Mesenteric fat pad (tissue), 1 donor: ENCODE data around the gene KRT86. TPM values are rescaled to one million over a fixed set of nuclear protein-coding genes. Genes with fewer than 3 reads are reported as not detected.
"Not testable (repeated sequence)": the region's sequence is repeated elsewhere in the genome, so short reads cannot be mapped to it uniquely, and the experiment has no call there.

Experiments
- DNase-seq: peaks from one replicate; pipeline ENCODE4 v3.0.0-alpha.2; 2020; ENCODE audit warnings: low spot score
- total RNA-seq: library from RNA; stranded (reverse); fragmentation: NEBNext Ultra II Directional; extraction: Animal tissue kit (Norgen Biotek cat#: 25700); gene quantifications from one replicate; pipeline ENCODE4 v1.2.1, GENCODE V29; 2021
- donor health status: DM: yes; HTN: yes; CAD: no.

Gene KRT86
- total RNA-seq, 1 donor from 2014 or later: not detected

DNA sequence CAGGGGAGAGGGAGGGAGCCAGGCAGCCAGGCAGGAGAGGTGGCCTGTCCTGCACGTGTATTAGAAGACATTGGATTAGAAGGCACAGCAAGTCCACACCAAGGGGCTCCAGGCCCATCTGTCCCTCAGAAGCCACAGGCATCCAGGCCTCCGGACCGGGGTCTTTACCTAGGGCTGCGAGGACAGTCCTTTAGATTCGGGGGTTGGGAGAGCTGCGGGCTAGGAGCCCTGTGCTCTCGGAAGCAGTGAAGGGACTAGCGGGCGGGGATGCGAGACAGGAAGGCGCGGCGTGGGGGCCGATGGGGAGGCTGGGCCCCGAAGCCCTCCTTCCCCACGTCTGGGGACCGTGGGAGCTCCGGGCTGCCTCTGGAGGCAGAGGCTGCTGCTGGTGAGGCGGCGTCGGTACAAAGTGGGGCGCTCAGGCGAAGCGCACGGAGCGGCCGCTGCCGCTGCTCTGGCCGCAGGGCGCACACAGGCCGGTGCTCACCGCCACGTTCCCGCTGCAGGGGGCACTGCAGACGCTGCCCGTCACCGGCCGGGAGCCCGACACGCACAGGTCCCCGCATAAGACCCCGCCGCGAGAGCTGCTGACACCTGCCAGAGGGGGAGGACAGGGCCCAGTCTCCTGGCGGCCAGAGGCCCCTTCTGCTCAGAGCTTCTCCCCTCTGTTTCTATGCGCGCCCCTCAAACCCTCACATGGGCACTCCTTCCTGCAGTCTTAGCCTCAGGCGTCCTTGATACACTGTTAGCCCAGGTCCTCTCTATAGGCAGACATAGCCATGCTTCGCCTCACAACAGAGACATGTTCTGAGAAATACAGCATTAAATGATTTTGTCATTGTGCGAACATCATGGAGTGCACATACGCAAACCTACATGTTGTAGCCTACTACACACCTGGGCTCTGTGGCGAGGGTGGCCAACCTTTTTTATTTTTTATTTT, 24.1 kb upstream of the KRT86 start:
- DNase-seq: peak; percentile 75

DNA sequence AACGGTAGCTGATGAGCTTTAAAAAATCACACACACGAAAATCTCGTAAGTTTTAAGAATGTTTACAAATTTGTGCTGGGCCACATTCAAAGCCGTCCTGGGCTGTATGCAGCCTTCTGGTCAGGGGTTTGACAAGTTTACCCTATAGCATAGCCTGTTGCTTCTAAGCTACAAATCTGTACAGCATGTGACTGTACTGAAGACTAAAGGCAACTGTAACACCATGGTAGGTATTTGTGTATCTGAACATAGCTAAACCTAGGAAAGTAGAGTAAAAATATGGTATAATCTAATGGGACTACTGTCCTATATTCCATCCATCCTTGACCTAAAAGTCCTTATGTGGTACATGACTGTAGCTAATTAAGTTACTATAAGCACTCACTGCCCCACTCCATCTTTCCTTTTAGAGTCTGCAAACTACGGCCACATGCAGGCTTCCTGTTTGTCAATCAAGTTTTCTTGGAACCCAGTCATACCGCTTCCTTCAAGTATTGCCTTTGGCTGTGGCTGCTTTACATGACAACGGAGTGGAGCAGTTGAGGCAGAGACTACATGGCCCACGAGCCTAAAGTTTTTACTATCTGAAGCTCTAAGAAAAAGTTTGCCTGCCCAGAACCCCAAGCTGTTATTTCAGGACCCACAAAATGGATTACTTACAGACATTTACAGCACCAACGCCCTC, 22.9 kb upstream of the KRT86 start:
- peak; percentile 20 for DNase-seq

DNA sequence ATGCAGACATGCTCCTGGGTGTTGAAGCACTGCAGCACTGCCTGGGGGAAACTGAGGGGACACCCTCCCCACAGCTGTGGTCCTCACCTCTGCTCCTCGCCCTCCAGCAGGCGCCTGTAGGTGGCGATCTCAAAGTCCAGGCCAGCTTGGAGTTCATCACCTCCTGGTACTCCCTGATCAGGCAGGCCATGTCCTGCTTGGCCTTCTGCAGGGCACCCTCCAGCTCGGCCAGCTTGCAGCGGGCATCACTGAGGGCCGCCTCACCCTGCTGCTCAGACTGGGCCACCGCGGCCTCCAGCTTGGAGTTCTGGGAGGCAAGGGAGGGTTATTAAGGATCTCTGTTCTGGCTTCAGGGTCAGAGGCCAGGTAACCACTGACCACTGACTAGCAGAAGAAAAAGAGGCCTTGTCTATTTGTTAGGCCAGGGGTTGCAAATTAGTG, 22.2 kb upstream of the KRT86 start:
- DNase-seq: peak; percentile 77

DNA sequence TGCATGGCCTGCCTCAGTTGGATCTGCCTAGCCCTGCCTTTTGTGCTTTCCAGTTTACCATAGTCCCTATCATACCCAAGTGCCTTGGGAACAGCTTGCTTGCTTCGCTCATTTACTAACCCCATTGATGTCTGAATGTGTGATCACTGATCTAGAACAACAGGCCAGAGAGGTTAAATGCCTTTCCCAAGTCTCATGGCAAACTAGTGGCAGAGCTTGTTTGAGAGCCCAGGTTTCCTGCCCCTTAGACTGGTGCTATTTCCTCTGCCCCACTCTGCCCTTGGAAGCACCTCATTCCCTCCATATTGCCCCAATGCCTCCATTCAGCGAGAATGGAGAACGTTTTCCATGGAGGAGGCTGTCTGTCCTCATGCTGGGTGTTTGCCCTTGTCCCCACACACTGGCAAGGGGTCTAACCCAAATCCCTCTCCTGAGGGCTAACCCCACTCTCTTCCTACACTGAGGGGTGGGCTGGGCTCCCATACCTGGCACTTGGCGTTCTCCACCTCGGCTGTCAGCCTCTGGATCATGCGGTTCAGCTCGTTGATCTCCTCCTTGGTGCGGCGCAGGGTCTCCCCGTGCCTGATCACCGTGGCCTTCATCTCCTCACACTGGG, 21.6 kb upstream of the KRT86 start:
- DNase-seq: no peak

DNA sequence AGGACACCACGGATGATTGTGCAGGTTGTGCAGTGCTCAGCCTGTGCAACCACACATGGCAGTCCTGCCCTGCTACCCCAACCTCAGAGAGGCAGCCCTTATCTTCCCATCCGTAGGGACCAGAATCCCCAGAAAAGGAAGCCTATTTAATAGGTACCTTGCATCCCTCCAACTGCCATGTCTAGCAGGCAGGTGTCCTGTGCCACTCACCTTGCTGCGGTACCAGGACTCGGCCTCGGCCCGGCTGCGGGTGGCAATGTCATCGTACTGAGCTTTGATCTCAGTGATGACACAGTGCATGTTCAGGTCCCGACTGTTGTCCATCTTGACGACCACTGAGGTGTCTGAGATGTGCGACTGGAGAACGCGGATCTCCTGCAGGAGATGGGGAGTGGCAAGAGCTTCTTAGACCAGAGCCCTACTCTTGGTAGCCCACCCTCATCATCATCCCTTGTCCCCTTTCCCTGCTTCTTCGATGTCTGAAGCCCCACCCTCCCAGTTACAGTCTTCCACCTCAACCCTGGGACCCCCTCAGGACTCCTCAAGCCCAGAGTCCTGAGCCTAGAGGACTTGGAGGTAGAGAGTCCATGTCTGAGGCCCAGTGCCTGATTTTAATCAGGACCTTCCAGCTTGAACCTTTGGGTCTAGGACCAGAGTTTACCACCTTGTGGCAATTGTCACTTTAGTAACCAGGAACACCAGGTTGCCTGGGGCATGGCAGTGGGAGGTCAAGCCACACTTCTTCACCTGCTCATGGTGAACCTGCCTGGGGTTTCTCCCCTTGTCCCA, 20.9 kb upstream of the KRT86 start:
- no peak for DNase-seq

DNA sequence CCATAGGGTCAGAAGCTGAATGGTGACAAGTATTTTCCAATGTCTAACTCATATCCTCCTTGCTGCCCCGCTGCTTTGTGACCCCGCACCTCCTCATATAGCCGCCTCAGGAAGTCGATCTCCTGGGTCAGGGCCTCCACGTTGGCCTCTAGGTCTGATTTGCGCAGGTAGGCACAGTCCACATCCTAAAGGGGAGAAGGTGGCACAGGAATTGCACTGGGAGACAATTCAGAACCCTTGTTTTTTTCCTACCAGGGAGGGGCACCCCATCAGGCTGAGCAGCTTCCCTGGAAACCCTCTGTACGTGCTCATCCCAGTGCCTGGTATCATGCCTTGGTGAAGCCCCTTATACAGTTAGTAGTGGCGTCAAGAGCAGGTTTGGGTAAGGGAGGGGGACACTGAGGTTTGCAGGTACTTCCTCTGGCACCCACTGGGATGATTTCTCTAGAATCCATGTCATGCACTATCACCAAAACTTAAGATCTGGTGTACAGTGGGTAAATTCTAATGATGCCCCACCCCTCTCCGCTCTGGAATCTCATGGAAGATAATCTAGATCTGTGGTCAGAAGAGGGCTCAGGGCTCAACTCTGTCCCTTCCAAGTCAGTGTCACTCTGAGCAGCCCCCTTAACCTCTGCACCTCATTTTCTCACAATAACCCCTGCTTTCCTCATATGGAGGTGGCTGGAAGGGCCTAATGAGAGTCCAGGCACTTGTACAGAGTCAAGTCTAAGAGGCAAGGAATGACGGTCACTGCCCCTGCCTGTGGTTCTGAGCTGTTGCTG, 20.1 kb upstream of the KRT86 start:
- DNase-seq: no peak

DNA sequence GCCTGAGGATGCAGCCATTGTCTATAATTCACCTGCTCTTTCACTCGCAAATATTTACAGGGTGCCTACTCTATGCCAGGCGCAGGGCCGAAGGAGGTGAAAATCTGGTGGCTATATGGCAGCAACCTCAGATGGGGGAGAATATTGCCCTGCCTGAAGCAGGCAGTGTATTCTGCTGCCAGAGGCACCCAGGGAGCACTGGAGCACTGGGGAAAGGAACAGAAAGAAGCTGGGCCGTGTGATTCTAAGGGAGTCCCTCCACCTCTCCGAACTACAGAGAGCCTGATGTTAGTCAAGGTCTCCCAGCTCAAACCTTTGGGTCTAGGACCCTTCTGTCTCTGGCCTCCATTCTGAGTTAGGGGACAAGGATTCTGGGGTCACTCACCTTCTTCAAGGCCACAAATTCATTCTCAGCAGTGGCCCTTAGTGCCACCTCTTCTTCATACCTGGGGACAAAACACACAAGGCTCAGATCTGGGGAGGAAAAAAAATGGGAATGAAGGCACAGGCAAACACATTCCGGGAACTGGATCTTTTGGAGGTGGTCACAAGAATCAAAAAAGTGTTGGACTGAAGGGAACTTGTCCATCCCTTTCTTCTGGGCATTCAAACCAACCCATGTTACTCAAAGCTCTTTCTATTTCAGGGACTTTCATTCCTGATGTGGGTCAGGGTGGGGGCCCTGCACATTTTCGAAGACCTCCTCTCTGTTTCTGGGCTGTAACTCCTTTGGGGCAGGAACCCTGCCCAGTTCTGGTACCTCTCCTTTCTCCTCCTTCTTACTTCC, 19.3 kb upstream of the KRT86 start:
- no peak for DNase-seq

DNA sequence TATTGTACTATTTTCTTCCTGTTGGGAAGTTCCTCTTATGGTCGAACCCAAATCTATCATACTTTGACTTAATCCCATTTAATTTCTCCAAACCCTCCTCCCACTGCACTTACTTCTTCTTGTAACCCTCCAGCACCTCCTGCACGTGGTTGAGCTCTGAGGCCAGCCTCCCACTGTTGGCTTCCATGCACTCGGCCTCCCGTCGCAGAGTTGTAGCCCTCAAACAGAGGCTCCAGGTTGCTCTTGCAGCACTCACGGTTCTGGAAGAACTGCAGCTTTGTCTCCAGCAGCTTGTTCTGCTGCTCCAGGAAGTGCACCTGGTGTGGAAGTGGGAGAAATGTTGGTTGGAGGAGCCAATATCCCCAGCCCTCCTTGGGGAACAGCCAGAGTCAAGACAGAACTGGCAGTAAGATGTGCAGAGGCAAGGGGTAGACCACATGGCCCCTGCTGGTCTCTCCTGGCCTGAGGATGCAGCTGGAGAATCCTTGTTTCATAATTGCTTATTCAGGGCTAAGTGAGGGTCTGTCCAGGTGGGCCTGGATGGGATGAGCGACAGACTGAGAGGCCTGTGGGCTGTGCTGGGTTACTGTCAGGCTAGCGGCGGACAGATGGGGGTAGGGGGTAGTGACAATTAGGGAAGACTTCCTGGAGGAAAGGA, 18.4 kb upstream of the KRT86 start:
- DNase-seq: no peak

DNA sequence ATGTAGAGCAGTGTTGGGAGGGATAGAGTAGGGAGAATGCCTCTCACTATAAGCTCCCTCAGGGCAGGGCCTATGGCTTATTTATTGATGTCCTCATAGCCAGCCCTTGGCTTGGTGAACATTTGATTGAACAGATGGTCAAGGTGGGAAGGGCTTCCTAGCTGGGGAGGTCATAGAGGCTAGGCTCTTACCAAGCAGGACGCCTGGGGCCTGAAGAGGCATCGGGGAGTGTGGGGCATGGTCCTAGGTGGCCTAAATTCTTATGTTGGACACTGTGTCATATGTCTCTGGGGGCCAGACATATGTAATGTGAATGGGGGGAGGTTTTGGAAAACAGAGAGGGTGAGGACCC, 17.9 kb upstream of the KRT86 start:
- DNase-seq: no peak

DNA sequence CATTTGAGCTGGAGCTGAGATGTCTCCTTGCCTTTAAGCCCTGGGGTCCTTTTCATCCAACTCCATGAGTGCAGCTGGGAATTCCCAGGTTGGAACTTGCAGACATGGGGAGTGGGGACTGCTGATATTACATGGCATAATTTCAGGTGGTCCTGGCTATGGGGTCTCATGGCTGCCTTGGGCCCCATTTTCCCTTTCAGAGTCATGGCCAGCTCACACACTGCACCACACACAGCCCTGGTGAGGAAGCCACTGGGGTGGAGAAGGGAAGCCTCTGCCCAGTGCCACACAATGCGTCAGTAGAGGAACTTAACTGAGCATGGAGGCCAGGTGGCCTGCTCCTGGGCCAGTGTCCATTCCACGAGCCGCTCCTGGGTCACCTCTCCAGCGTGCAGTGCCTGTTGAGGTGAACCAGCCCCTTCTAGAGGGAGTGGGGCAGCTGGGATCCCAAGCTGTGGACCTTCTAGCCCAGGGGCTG, 17.3 kb upstream of the KRT86 start:
- no peak for DNase-seq

DNA sequence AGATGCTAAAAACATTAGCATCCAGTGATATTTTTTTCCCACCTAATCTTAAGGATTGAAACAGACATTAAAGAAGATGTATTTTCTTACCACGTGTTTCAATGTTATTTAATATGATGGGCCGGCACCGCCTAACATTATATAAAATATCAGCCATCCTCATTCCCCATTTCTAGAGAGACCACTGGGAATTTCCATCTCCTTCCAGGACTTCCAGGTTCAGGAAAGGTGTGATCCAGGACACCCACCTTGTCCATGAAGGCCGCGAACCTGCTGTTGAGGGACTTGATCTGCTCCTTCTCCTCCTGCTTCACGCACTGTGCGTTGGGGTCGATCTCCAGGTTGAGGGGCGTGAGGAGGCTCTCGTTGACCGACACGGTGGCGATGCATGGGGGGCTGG, 16.5 kb upstream of the KRT86 start:
- not testable (repeated sequence) for DNase-seq

DNA sequence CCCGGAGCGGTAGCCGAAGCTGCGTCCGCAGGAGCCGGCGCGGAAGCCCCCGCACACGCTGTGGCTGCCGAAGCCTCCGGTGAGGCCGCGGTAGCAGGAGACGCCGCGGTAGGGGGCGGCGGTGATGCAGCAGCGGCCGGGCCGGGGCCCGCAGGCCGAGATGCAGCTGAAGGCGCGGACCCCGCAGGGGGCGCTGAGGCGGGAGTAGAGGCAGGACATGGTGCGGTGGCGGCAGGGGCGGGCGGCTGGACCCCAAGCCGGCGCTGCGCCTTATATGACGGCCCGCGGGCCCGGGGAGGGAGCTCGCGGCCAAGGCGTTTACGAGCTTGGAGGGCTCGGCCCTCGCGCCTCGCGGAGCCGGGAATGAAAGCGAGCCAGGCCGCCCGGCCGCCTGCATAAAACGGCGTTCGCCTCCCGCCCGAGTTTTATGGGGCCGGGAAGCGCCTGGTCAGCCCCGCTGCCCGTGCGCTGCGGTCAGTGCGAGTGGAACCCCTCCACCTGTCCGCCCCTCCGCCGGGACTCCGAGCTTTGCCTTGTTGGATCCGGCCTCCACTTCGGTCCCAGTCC, 16.0 kb upstream of the KRT86 start:
- DNase-seq: no peak

DNA sequence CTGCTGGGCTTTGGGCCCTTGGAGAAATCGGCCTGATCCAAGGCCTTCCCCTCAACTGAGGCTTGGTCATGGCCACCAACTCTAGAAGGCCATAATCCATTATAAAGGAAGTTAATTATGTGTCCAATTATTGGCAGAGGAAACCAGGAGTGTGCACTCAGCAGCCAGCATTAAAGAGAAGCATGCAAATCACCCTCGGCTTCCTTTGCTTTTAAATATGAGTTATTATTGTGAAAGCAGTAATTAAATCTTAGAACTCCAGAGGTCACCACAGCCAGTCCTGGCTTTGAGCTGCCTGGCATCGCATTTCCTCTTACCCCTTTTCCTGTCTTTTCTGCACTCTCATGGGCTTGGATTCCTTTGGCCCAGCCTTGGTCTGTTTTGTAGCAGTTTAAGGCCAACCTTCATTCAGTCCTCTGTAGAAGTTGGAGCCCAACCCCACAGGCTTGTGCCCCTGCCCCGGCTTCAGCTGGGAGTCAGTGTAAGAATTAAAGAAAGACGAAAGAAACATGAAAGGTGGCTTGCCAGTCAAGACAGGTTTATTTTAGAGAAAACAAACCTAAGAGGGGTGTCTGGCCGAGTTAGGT, 14.7 kb upstream of the KRT86 start:
- DNase-seq: no peak

DNA sequence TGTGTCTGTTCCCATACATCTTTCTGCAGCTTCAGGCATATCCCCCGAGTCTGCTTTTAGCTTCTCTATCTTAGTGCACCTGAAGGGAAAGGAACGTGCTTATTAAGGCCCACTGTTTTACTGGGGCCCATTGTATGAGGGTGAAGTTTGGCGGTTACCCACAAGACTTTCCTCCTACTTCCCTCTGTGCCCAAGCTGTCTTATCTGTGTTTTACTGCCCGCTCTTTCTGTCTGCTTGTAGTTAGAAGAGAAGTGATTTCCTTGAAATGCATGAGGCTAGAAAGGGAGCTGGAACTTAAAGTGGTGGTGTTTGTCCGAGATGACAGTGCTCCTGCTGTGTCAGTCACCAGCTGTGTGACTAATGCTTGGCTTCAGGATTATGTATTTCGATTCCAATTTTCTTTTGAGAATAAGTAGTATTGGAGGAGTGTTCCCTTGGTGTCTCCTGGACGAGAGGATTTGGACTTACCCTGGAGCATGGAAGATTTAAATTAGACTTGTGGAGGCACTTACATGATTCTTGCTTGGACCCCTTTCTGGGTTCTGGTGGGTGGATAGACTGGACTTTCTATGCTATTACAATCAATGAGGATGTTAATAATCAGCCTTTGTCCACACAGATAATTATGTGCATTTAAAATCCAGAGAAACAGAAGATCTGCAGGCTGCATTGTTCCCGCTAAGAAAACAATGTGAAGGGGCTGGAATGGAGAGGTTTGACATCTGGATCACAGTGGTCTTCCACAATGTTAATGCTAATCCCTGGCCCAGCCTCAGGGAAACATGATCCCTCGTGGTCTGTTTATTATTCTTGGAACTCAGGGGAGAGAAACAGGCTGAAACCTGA, 13.9 kb upstream of the KRT86 start:
- DNase-seq: no peak

DNA sequence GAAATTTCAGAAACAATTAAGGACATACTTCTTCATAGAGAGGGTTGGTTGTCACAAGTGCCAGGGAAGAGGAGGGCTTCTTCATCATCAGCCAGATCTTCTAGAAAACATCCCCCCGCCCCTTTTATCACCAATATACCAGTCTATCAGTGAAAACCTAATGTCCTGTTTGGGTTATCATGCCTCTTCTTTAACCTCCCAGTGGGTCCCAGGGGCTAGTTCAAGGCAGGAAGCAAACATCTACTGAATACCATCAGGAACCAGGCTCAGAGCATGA, 13.3 kb upstream of the KRT86 start:
- DNase-seq: no peak

DNA sequence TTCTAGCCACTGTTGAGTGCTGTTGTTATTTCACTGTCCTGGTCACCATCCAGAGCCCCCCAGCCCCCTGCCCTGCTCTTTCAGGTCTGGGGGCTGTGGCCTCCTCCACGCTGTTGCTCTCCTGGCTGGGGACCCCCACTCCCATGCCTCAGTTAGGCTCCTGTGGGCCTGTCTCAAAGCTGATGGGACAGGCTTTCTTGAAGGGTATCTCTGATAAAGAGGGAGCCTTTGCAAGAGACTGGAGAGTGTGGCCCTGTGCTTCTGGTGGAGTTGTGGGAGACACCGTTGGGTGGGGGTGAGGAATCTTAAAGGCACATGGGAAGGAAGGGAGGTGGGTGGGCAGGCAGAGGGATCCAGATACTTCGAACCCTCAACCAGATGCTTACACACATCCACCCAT, 12.2 kb upstream of the KRT86 start:
- no peak for DNase-seq

DNA sequence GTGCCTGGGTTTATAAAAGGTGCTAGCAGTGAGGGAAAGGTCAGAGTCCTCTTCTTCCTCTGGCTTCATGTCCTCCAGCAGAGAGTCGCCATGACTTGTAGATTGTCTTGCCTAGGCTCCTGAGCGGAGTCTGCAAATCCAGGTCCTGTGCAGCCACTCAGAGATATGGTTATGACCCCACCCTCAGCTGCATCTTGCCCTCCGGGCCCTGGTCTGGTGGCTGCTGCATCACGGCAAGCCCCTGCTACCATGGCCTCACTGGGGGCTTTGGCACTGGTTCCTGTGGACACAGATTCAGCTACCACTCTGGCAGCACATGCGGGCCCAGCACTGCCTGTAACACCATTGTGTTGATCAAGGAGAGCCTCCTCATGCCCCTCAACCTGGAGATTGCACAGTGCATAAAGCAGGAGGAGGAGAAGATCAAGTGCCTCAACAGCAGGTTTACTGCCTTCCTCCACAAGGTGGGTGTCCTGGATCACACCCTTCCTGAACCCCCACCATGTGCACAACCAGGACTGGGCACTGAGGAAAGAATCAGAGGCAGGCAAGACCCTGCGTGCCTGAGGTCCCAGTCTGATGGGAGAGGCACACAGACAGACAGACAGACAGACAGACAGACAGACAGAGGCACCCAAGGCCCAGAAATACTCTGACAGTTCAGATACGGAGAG, 10.5 kb upstream of the KRT86 start:
- no peak for DNase-seq
